Ectodermal cell (in vitro differentiated cells): ENCODE results near the gene PHC2.
A peak's percentile ranks its signal among the peaks of the same experiment; 100 is the strongest.

Source experiments
- H3K27ac ChIP-seq: 2 replicates; pipeline ENCODE4 v1.7.0; 2013; ENCODE audit warnings: mild to moderate bottlenecking, low read depth, low read length; ENCODE audit not compliant: insufficient read depth, poor library complexity, severe bottlenecking
- H3K27me3 ChIP-seq: 2 replicates; pipeline ENCODE4 v1.7.0; 2013; ENCODE audit warnings: mild to moderate bottlenecking, low read length; ENCODE audit not compliant: insufficient read depth, control insufficient read depth, poor library complexity, severe bottlenecking
- H3K36me3 ChIP-seq: one replicate; pipeline ENCODE4 v1.7.0; 2013; ENCODE audit warnings: low read length; ENCODE audit not compliant: control insufficient read depth, insufficient read depth
- H3K4me1 ChIP-seq: one replicate; pipeline ENCODE4 v1.7.0; 2013; ENCODE audit warnings: low read length; ENCODE audit not compliant: control insufficient read depth, insufficient read depth
- H3K4me3 ChIP-seq: 2 replicates; pipeline ENCODE4 v1.7.0; 2013; ENCODE audit warnings: low read depth, low read length, control low read depth; ENCODE audit not compliant: insufficient read depth
- H3K9me3 ChIP-seq: 2 replicates; pipeline ENCODE4 v1.7.0; 2013; ENCODE audit warnings: mild to moderate bottlenecking, low read length, moderate library complexity; ENCODE audit not compliant: control insufficient read depth
- WGBS, 2 experiments: methylation state at CpG; one replicate each; pipeline ENCODE4 v1.1.7; 2013; ENCODE audit warnings: missing lambda C conversion rate in 2 of 2; 5-methylcytosine and 5-hydroxymethylcytosine counted together

The PHC2 gene

DNA sequence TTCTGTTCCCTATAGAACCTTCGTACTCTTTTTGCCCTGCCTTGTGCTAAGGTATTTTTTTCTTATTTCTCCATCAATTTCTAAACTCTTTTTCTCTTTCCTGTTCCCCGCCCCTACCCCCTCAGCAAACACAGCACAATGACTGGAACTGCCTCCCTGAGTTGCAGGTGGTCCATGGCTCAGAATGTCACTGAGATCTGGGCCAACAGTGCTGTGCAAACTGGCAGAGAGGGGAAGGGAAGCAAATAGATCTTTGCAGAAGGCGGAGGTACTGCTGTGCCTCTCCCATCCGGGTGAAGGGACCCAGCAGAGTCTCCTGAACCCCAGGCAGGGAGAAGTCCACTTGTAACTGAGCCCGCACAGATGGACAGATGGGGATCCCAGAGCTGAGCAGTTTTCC, 77.4 kb downstream of the PHC2 start:
- Histone ChIP-seq H3K4me3 (no peak overlapping the region), H3K9me3 (no peaks in the 10 kb centered on the region), H3K27ac (no peak overlapping the region), H3K36me3 (no peaks in the 10 kb centered on the region), H3K4me1 (peaks cover 43% of the 10 kb centered on the region), H3K27me3 (peaks cover 12% of the 10 kb centered on the region)
- 91 to 93% methylated on average over 5 of the region's 5 CpGs for WGBS, 2 experiments

DNA sequence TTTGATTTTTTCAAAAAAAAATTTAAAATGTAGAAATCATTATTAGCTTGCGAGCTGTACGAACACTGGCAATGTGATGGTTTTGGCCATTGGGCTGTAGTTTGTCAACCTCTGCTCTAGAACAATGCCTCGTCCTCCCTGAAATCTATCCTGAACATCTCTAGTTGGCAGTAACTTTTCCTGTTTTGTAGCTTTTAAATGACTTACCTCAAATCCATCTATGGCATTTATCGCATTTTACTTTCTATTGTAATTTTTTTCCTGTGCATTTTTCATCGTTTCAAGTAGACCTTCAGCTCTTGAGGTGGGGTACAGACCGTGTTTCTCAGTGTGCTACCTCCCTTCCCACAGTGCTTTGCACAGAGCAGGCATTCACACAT, 79.6 kb downstream of the PHC2 start:
- Histone ChIP-seq H3K4me1 (peaks cover 50% of the 10 kb centered on the region), H3K9me3 (no peaks in the 10 kb centered on the region), H3K27me3 (peaks cover 12% of the 10 kb centered on the region), H3K27ac (no peak overlapping the region), H3K4me3 (no peak overlapping the region), H3K36me3 (no peaks in the 10 kb centered on the region)
- 91% methylated on average over 6 of the region's 6 CpGs for WGBS, 2 experiments

DNA sequence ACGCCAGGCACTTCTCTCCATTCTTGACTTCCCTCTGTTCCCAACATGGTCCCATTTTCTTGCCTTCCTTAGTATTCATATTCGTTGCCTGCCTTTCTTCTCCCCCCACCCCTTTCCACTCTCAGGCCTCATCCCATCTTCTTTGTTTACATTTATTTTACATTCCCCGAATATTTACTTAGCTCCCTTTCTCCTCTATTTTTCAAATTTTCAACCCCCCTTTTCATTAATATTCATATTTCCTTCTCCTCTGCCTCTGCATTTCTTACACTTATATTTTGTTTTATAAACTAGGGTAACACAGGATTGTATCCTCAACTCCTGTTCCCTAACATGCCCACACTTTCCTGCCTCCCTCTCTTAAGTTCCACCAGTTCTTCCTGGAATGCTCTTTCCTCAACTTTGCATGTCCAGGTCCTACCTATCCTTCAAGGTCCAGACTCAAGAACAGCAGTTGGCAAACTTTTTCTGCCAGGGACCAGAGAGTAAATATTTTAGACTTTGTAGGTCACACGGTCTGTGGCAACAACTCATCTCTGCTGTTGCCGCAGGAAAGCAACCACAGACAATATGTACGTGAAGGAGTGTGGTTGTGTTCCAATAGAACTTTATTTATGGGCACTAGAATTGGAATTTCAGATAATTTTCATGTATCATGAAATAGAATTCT, 80.1 kb downstream of the PHC2 start:
- 46 to 48% methylated on average over 6 of the region's 6 CpGs for WGBS, 2 experiments
- Histone ChIP-seq H3K9me3 (no peaks in the 10 kb centered on the region), H3K27me3 (peaks cover 12% of the 10 kb centered on the region), H3K27ac (no peak overlapping the region), H3K36me3 (no peaks in the 10 kb centered on the region), H3K4me3 (peak overlapping the region; percentile 78), H3K4me1 (peaks cover 54% of the 10 kb centered on the region)

DNA sequence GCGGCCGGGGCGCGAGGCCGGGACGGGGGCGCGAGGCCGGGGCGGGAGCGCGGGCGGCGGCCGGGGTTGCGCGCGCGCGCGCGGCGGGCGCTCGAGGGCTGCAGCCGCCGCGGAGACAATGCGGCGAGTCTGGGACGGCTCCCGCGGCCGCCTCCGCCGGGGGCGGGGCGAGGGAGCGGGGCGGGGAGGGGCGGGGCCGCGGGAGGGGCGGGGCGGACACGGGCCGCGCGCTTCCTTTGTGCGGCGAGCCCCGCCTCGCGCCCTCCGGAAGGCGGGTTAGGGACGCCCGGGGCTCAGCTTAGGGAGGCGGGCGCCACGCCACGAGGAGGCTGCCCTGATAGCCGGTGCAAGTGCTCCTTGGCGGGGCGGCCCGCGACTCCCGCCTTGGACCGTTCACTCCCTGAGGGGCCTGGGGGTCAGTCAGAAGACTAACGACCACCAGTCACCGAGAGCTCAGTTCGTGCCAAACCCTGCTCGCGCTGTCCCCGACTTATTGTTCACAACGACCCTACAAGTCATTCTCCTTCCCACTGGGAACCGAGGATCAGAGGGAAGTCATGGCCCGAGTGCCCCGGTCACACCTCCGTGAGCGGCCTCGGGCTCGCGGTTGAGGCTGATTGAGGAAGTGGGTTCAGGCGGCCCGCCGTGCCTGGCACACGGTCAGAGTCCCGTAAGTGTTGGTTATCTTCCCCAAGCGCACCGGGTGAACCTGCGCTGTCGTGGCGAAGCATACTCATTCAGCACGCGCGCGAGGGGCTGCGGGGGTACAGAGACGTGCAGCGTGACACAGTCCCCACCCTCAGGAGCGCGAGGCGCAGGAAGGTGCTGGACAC, 80.9 kb downstream of the PHC2 start:
- peaks cover 12% of the 10 kb centered on the region for H3K27me3 ChIP-seq
- H3K4me3 ChIP-seq = peak overlapping the region; percentile 80
- H3K4me1 ChIP-seq = peaks cover 58% of the 10 kb centered on the region
- no peaks in the 10 kb centered on the region for H3K9me3 ChIP-seq
- no peaks in the 10 kb centered on the region for H3K36me3 ChIP-seq
- WGBS, 2 experiments = 1% methylated on average over 104 of the region's 104 CpGs
- H3K27ac ChIP-seq = peak overlapping the region; percentile 75

DNA sequence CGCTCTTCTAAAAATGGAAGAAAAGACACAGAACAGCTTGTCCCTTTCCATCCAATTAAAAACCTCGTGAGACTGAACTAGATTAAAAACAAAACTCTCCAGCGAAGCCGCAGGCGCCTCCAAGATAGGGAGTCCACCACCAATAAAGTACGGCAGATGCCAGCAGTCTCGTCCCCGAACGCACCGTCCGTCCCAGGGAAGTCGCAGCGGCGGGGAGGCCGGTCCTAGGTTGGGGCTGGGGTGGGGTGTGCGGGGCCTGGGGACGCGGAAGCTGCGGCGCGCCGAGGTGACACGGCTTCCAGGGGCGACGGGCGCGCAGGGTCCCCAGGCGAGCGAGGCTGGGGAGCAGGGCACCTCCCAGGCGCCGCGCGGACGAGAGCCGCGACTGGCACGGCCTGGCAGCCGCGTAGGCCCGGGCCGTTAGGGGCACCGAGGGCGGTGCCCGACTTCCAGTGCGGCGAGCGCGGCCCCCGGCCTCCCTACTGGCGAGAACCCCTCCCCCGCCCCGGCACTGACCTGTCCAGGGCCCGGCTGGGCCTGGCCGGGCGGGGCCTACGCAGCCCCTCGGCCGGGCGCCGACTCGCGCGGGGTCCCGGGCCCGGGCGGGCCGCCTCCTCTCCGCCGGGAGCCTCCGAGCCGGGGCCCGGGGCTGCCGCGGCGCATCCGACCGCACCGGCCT, 81.7 kb downstream of the PHC2 start:
- H3K9me3 ChIP-seq = no peaks in the 10 kb centered on the region
- 1% methylated on average over 77 to 78 of the region's 78 CpGs for WGBS, 2 experiments
- H3K4me1 ChIP-seq = peaks cover 58% of the 10 kb centered on the region
- peak overlapping the region; percentile 71 for H3K27ac ChIP-seq
- peaks cover 6% of the 10 kb centered on the region for H3K36me3 ChIP-seq
- peaks cover 12% of the 10 kb centered on the region for H3K27me3 ChIP-seq
- peak overlapping the region; percentile 80 for H3K4me3 ChIP-seq

DNA sequence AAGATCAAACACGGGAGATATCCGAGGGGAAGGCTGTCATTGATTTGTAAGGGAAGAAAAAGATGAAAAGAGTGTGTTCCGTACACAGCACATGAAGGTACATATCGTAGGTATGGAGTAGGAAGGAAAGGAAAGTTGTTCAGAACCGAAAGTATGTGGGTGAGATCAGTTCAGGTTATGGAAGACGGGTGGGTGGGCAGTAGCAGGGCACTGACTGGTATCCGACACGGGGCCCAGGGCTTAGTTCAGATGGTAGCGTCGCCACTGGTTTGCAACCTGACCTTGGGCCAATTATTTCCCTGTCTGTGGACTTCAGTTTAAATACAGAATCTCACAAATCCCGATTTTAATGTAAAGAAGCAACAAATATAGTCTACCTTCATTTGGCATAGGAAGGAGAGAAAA, 82.2 kb downstream of the PHC2 start:
- Histone ChIP-seq H3K27ac (no peak overlapping the region), H3K27me3 (peaks cover 12% of the 10 kb centered on the region), H3K9me3 (no peaks in the 10 kb centered on the region), H3K36me3 (peaks cover 7% of the 10 kb centered on the region), H3K4me1 (peaks cover 59% of the 10 kb centered on the region), H3K4me3 (peak overlapping the region; percentile 80)
- 4 to 5% methylated on average over 11 of the region's 11 CpGs for WGBS, 2 experiments

DNA sequence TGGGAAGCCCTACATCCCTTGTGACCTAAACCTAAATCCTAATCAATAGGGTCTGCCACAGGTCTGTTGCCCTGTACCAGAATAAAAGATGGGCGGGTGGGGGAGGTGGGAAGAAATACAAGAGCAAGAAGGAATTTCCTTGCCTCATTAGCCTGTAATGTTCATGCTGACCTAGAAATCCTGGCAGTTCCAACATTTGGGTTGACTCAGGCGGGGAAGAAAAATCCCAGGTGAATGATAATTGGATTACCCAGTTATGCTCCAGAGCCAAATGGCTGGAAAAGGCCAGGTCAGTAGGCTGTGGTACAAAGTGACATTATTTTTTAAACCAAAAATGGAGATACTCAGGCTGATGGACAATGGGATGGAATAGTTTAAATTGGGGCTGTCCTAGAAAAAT, 82.7 kb downstream of the PHC2 start:
- Histone ChIP-seq H3K4me1 (peaks cover 57% of the 10 kb centered on the region), H3K36me3 (peaks cover 9% of the 10 kb centered on the region)

DNA sequence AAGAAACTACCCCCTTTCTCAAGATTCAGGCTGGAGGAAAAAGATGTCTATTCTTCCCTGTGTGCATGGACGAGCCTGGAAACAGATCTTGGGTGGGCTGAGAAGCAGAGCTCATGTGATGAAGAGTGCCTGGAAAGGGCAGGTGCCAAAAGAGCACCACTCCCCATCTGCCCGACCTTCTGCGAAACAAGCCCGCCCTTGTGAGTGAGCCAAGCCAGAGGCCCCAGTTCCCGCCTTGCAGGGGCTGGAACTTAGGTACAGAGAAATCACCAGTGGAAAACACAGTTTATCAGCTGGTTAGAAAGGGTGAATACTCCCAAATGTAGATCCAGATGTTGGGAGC, 83.3 kb downstream of the PHC2 start:
- H3K4me3 ChIP-seq = peak overlapping the region; percentile 80
- H3K36me3 ChIP-seq = peaks cover 9% of the 10 kb centered on the region
- WGBS, 2 experiments = 55 to 65% methylated on average over 5 of the region's 5 CpGs
- no peak overlapping the region for H3K27ac ChIP-seq
- peaks cover 60% of the 10 kb centered on the region for H3K4me1 ChIP-seq
- H3K27me3 ChIP-seq = peaks cover 12% of the 10 kb centered on the region
- no peaks in the 10 kb centered on the region for H3K9me3 ChIP-seq

More for the DNA sequence above, 82.7 kb downstream of the PHC2 start:
- WGBS, 2 experiments = 56 to 59% methylated on average over 2 of the region's 2 CpGs
- Histone ChIP-seq H3K27me3 (peaks cover 12% of the 10 kb centered on the region), H3K4me3 (peak overlapping the region; percentile 80), H3K9me3 (no peaks in the 10 kb centered on the region), H3K27ac (no peak overlapping the region)

DNA sequence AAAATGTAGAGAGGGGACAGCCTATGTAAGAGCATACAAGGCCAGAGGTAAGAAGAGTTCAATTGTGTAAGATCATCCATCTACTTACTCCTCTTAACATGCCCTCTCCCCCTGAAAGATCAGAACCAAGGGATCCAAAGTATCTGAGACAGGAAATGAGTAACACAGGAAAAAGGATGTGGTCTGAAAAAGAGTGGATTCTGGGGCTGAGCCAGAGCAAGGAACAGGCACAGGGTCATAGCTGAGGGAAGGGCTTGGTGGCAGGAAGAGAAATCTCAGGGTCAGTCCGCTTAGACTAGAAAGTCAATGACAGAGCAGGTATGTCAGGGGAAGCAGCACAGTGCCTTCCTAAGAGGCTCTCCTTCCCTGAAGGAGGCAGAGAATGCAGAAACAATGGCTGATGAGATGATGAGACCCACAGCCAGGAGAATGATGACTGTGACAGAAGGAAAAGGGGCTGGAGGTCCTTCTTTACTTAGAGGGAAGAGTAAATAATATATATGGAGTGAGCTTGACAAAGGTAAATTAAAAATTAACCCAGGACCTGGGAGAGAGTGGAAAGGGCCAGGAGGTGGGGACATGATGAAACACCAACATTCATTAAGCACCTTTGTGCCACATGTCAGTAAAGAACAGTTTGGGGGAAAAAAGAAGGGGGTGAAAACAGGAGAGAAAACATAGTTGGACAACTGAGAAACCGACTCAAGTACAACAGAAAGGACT, 83.8 kb downstream of the PHC2 start:
- H3K4me3 ChIP-seq = peak overlapping the region; percentile 80
- no peaks in the 10 kb centered on the region for H3K9me3 ChIP-seq
- H3K36me3 ChIP-seq = peaks cover 9% of the 10 kb centered on the region
- peaks cover 12% of the 10 kb centered on the region for H3K27me3 ChIP-seq
- H3K27ac ChIP-seq = no peak overlapping the region
- peaks cover 65% of the 10 kb centered on the region for H3K4me1 ChIP-seq
- WGBS, 2 experiments = 61 to 69% methylated on average over 2 of the region's 2 CpGs
